Activated gamma-delta T cell treated with Interleukin-2 at 50 U/mL for 16 hours (primary cell): ENCODE measurements around the gene KLC1.

ENCODE experiments used
- DNase-seq: peaks from one replicate; pipeline ENCODE4 v3.0.0-alpha.2; 2020

KLC1 gene

DNA sequence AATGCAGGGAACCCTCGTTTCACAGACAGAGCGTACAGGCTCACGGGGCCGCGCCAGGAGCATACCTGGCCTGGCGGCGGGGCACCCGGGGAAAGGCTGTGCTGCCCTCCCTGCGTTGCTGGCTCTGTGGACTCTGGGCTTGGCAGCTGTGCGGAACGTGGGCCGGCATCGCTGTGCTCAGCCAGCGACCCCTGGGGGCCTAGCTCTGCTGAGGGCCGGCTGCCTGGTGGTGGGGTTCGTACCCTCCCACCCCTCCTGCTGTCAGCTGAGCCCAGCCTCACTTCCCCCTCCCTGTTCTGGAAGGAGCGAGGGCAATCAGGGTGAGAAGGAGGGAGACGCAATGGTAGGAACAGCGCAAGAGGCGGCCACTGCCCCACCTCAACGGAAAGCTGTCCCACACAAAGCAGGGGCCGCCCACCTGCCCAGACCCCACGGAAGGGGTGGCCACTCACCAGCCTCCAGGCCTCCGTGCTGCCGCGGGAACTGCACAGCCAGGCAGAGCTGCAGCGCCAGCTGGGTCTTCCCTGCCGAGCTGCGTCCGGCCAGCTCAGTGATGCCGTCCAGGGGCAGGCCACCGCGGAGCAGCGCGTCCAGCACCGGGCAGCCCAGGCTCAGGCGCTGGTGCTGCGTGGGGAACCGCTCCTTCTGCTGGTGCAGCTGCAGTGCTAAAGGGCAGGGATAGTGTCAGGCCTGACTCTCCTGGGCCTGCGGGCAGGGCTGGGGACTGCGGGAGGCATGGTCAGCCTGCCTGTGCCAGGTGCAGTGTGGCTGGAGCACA is 77.7 kb downstream of the KLC1 start:
- no peak for DNase-seq

GRCh38 chr14:103707329-103708263 is 78.6 kb downstream of the KLC1 start:
- DNase-seq, result no peak

DNA sequence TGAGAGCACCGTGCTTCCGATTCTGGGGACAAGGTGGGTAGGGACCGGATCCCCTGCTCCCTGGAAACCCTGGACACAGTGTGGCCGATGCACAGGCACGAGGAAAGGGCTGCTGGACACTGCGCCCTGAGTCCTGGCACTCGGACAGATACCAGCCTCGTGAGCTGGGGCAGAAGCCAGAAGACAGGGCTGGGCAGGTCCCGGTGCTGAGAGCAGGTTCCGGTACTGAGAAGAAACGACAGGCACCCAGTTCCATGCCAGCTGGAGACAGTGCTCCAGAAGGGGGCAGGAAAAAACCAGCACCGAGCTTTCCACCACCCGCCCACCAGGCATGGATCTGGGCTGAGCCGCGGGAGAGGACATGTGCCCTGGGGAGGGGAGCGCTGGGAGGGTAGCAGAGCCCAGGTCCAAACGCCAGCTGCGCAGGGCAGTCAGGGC is 79.8 kb downstream of the KLC1 start:
- no peak for DNase-seq

DNA sequence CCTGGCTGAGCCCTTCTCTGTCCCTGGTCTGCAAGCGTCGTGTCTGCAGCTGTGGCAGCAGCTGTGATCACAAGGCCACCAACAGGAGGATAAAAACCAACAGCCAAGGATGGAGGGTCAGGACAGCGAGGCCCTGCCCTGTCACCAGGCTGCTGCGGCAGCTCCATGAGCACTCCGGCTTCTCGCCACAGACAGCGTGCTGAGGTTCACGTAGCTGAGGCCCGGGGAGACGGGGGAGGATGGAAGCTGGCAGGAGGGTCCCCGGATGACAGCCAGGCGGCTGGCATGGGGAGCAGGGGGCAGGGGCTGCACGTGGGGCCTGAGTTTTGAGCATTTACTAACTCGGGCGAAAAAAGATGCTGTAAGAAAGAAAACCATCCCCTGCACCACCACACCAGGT is 80.8 kb downstream of the KLC1 start:
- DNase-seq, result no peak

DNA sequence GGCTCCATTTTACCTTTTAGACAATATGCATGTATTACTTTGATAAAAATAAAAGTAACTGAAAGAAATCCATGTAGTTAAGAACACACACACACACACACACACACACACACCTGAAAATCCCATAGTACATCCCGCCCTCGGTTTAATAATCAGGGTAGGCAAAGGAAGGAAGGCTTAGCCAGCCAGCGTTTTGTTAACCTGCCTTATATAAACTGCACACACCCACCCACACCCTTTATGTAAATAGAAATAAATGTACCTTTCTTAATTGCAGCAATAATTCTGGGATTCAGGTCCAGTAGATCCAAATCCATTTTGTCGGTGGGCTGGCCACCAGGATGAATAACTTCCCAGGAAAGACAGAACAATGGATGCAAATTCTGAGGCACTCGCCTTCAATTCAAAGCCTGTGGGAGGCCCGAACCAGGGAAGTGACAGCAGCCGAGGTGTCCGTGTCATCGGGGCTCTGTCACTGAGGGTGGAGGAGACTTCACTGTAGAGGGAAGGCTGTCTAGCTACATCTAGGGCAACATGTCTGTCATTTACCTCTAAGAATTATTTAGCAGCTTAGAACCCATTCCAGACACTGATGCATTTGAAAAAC is 81.9 kb downstream of the KLC1 start:
- no peak for DNase-seq

DNA sequence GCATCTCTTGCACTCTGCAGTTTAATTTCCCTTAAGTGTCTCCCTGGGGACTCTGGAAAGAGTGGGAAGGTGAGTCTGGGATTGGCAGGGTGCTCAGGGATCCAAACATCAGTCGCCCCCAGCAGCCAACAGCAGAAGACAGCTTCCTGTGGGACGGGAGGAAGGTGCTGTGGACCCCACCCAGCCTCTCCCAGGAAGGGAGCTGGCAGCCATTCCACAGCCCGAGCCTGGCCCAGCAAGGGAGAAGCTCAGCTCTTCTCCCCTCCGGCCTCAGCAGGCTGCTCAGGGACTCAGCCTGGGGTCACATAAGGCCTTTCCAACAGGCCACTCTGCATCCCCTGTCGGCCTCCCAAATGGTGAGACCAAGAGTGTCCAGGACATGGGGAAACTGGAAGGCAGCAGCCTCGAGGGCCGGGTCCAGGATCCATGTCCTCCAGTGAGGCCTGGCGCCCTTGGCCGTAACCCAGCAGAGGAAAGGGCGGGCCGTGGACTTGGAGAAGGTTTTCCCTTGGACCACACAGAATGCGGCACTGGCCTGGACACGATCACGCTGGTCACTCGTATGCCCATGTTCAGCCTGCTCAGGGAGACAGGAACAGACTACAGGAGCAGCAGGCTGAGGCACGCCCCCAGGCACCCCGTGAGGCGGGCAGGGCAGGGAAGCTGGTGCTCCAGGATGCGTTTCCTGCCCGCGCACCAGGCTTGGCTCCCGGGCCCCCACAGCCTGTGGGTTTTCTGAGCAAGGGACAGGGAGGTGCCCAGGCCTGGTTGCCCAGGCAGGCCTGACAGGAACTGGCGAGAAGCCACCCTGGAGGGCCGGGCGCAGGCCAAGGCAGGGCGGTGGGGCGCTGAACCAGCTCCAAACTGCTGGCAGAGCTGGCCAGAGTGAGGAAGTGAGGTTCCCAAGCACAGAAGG is 82.8 kb downstream of the KLC1 start:
- no peak for DNase-seq

- DNase-seq, result no peak
Measured at GRCh38 chr14:103712633-103713247, 83.7 kb downstream of the KLC1 start.

DNA sequence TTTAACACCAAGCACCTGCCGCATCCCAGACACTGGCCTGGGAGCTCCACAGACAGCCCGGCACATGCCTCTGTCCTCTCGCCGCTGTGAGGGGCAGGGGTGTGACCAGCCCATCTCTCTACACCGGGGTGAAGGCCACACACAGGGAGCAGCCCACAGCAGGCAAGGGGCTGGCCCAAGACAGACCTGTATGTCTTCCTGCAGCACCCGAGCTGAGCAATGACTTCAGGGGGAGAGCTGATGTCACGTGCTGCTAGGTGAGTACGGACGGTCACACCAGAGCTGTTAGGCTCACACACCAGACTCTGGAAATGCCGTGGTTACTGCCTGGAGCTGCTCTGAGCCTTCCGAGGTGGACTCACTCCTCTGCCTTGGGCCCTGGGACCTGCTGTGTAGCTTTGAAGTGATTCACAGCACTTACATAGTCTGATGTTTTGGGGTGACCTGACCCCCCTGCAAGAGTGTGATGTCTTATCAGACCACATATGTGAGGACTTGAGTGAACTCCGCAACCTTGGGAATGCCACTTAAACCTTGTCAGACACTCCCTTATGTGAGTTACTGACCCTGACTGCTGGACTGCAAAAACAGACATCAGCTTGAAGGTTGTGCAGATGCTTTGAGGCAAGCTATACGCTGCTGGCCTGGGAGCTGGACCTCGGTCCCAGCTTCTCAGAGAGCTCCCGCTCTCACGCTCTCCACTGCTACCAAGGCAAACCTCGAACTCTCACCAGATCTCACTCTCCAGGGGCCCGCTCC is 84.5 kb downstream of the KLC1 start:
- no peak for DNase-seq

GRCh38 chr14:103714063-103714724 is 85.2 kb downstream of the KLC1 start:
- no peak for DNase-seq

- peak; percentile 99 for DNase-seq
Measured at GRCh38 chr14:103715052-103716000, 86.3 kb downstream of the KLC1 start, which contains the start of the genes XRCC3 and ZFYVE21. TSS of gene XRCC3 (minus strand) at chr14:103715451. CDS start at chr14:103711087, 4,364 bp downstream. TSS of gene ZFYVE21 (plus strand) at chr14:103715810. CDS start at chr14:103715842, 32 bp downstream.

DNA sequence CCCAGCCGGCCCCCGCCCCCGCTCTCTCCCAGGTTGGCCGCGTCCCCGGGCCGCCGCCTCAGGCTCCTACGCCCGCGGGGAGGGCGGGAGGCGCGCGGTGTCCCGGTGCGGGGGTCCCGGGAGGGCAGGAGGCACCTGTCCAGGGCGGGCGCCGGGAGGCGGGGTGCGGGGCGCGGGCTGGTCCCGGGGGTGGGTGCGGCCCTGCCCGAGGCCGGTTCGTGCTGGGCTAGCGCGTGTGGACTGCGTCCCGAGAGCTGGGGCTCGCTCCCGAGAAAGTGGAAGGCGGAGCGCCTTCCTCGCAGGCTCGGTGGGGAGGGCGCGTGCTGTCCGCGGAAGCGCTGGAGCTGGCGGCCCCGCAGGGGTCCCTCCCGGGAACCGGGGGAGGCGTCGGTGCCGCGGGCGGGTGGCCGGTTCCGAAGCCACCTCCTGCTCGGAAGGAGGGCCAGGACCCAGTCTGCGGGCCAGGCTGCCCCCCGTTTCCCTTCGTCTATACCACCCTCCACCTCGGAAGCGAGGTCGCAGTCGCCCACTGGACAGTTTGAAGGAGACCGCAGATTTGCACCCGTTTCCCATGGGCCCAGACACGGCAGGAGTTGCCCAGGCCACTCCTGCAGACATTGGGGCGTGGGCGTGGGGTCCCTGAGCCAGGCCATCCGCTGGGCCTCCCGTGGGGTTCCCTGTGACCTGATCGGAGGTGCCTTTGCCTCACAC is 87.2 kb downstream of the KLC1 start:
- no peak for DNase-seq

DNA sequence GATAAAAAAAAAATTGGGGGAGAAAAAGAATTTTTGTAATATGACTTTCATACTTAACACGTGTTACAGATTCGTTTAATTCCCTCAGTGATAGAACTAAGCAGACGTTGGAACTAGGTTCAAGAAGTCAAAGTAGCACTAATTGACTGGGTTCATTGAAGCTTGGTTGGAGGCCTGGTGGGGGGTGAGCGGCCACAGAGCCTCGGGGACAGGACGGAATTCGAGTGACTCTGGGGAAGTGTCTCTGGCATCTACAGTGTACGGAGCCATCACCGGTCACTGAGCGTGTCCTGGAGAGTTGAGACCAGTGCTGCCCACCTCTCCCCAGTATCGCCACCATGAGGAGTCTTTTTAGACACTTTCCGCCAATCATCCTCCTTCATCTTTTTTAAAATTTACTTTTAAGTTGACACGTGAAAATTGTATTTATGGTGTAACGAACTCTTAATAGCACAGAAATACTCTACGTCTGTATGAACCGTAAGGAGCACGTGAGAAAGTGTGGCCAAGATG is 87.9 kb downstream of the KLC1 start:
- DNase-seq, result no peak

- DNase-seq, result no peak
Measured at GRCh38 chr14:103718572-103718971, 89.6 kb downstream of the KLC1 start.

GRCh38 chr14:103719751-103720150 is 90.7 kb downstream of the KLC1 start:
- no peak for DNase-seq

GRCh38 chr14:103721334-103722120 is 92.5 kb downstream of the KLC1 start:
- DNase-seq, result no peak

- no peak for DNase-seq
Measured at GRCh38 chr14:103723748-103724081, 94.7 kb downstream of the KLC1 start.

DNA sequence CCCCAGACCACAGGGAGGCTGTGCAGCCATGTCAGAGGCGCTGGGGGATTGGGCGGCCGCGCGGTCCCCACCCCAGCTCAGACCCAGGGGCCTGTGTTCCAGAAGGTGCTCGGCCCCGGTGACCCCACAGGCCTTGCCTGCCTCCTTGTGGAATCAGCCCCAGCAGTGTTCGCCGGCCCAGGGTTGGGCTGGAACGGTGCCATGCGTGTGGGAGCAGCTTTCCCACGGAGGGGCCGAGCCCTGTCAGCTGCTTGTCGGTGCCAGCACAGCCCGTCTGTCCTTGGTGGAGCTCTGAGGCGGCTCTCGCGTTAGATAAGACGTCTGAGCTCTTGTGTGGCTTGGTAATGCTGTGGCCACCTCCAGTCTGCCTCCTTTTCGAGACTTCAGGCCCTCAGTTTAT is 95.1 kb downstream of the KLC1 start:
- DNase-seq, result no peak
